HEK293T (cell line): ENCODE results near the gene SRD5A1.

Experiments
- CTCF ChIA-PET: fragments of 350-600 bp; formaldehyde crosslinking; extraction: SDS; loops from one replicate; lab custom pipeline; 2021; ENCODE audit warnings: antibody characterized with exemption, inconsistent platforms; lab: Yijun Ruan, JAX
- POLR2A ChIA-PET: fragments of 350-600 bp; formaldehyde crosslinking; extraction: SDS; loops from one replicate; lab custom pipeline; 2020; ENCODE audit warnings: antibody characterized with exemption, inconsistent platforms; lab: Yijun Ruan, JAX
- DNase-seq: peaks from one replicate; pipeline ENCODE4 v3.0.0; 2012; ENCODE audit warnings: mixed read lengths; ENCODE audit errors: extremely low spot score
- ARNT ChIP-seq: fragments of 450-650 bp; IDR thresholded peaks from 2 replicates; pipeline ENCODE4 v1.6.1; 2017; ENCODE audit warnings: mild to moderate bottlenecking
- BHLHE40 ChIP-seq: fragments of 450-650 bp; IDR thresholded peaks from 2 replicates; pipeline ENCODE4 v1.6.1; 2016; ENCODE audit warnings: mild to moderate bottlenecking, moderate library complexity, borderline replicate concordance
- CTBP1 ChIP-seq: fragments of 450-650 bp; IDR thresholded peaks from 2 replicates; pipeline ENCODE4 v1.6.1; 2016; ENCODE audit warnings: borderline replicate concordance
- ELF4 ChIP-seq: fragments of 450-650 bp; IDR thresholded peaks from 2 replicates; pipeline ENCODE4 v1.6.1; 2017; ENCODE audit warnings: antibody characterized with exemption
- FOXA1 ChIP-seq: fragments of 450-650 bp; IDR thresholded peaks from 2 replicates; pipeline ENCODE4 v1.6.1; 2016; ENCODE audit warnings: mild to moderate bottlenecking
- FOXK2 ChIP-seq: fragments of 450-650 bp; IDR thresholded peaks from 2 replicates; pipeline ENCODE4 v1.6.1; 2016; ENCODE audit warnings: mild to moderate bottlenecking
- FOXM1 ChIP-seq: fragments of 450-650 bp; IDR thresholded peaks from 2 replicates; pipeline ENCODE4 v1.6.1; 2017; ENCODE audit warnings: mild to moderate bottlenecking, borderline replicate concordance
- HDGF ChIP-seq: fragments of 450-650 bp; IDR thresholded peaks from 2 replicates; pipeline ENCODE4 v1.6.1; 2017; ENCODE audit warnings: antibody characterized with exemption, borderline replicate concordance
- L3MBTL2 ChIP-seq: fragments of 450-650 bp; conservative IDR thresholded peaks from 2 replicates; pipeline ENCODE4 v1.6.1; 2016; ENCODE audit warnings: mild to moderate bottlenecking
- LEF1 ChIP-seq: fragments of 450-650 bp; IDR thresholded peaks from 2 replicates; pipeline ENCODE4 v1.6.1; 2017; ENCODE audit warnings: mild to moderate bottlenecking, borderline replicate concordance
- NFRKB ChIP-seq: fragments of 450-650 bp; IDR thresholded peaks from 2 replicates; pipeline ENCODE4 v1.6.1; 2016; ENCODE audit warnings: mild to moderate bottlenecking, moderate library complexity
- PKNOX1 ChIP-seq: fragments of 450-650 bp; IDR thresholded peaks from 2 replicates; pipeline ENCODE4 v1.6.1; 2016
- SP1 ChIP-seq: fragments of 450-650 bp; IDR thresholded peaks from 2 replicates; pipeline ENCODE4 v1.6.1; 2017
- SUZ12 ChIP-seq: fragments of 450-650 bp; IDR thresholded peaks from 2 replicates; pipeline ENCODE4 v1.6.1; 2016; ENCODE audit warnings: mild to moderate bottlenecking
- TARDBP ChIP-seq: fragments of 450-650 bp; IDR thresholded peaks from 2 replicates; pipeline ENCODE4 v1.6.1; 2016
- ZNF384 ChIP-seq: fragments of 450-650 bp; IDR thresholded peaks from 2 replicates; pipeline ENCODE4 v1.6.1; 2016

The SRD5A1 gene

GRCh38 chr5:6718718-6719117 is 85.5 kb downstream of the SRD5A1 start:
- ChIA-PET POLR2A (interaction anchor here (1.3 kb wide), 1 partner anchor 86 kb away, joined by 5 read pairs; the partner anchor contains the start of genes NSUN2 and SRD5A1), CTCF (interaction anchor here (0.6 kb wide), 1 partner anchor 17 kb away, joined by 6 read pairs; no protein-coding TSS in a partner anchor)
- no peak for DNase-seq
- no peak for TF ChIP-seq L3MBTL2
- no peak for TF ChIP-seq ZNF384
- no peak for TF ChIP-seq LEF1
- TF ChIP-seq HDGF: no peak
- no peak for TF ChIP-seq ELF4
- TF ChIP-seq CTBP1: no peak
- TF ChIP-seq ARNT: no peak
- no peak for TF ChIP-seq FOXM1
- TF ChIP-seq TARDBP: no peak

DNA sequence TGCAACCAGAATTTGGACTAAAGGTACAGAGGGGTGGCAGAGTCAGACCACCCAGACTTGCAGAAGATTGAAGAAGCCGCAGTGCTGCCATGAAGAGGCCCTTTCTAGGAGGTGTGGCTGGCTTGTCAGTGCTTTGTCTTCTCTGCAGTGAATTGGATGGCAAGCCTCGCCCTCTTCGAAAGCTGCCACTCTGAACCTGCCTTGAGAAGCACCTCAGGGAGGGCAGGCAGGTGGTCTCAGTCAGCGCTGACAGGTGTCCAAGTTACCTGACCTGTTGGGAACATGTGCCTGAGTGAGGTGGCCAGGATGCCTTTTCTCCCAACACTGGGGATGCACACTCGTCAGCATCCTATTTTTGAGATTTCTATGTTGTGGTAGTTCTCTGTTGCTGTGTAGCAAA is 86.2 kb downstream of the SRD5A1 start:
- POLR2A ChIA-PET: no interaction called here
- CTCF ChIA-PET: no interaction called here
- TF ChIP-seq ELF4 (no peak), ARNT (no peak), LEF1 (no peak), TARDBP (no peak), PKNOX1 (no peak), ZNF384 (no peak), CTBP1 (no peak), L3MBTL2 (no peak), FOXK2 (no peak), SP1 (no peak), HDGF (no peak)
- no peak for DNase-seq

GRCh38 chr5:6719896-6720560 is 86.8 kb downstream of the SRD5A1 start:
- no peak for TF ChIP-seq NFRKB
- TF ChIP-seq PKNOX1: no peak
- TF ChIP-seq BHLHE40: no peak
- TF ChIP-seq FOXM1: no peak
- TF ChIP-seq HDGF: no peak
- TF ChIP-seq FOXA1: no peak
- TF ChIP-seq FOXK2: no peak
- TF ChIP-seq SUZ12: no peak
- no peak for TF ChIP-seq CTBP1
- no peak for TF ChIP-seq L3MBTL2
- no peak for TF ChIP-seq ARNT
- TF ChIP-seq ZNF384: no peak
- no peak for TF ChIP-seq SP1
- TF ChIP-seq TARDBP: no peak
- no peak for TF ChIP-seq ELF4
- CTCF ChIA-PET: no interaction called here
- DNase-seq: no peak
- POLR2A ChIA-PET: no interaction called here

- POLR2A ChIA-PET: no interaction called here
- CTCF ChIA-PET: no interaction called here
These were observed 87.3 kb downstream of the SRD5A1 start for GRCh38 chr5:6720561-6720921.

DNA sequence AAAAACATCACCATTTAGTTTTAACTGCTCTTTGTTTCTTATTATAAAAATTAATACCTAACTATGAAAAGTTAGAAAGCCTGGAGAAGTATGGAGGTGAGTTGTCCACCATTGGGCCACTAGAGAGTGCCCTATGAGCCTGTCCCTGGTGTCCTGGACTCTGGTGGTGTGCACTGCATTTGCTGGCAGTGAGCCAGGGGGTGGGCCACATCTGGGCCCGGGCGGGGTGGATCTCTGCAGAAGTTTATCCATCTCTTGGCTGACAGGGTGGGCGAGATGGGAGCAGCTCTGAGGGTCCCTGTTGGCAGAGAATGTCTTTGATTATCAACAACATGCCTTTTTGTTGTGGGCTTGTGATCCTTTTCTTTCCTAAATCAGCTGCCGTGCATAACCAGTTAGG is 88.2 kb downstream of the SRD5A1 start:
- no peak for TF ChIP-seq TARDBP
- TF ChIP-seq ZNF384: no peak
- TF ChIP-seq FOXK2: no peak
- TF ChIP-seq SP1: no peak
- TF ChIP-seq BHLHE40: no peak
- TF ChIP-seq CTBP1: no peak
- TF ChIP-seq HDGF: no peak
- ChIA-PET POLR2A (interaction anchor here (1.0 kb wide), 1 partner anchor 8 kb away, joined by 3 read pairs; the partner anchor contains the start of gene TENT4A), CTCF (no interaction called here)
- no peak for DNase-seq

More at GRCh38 chr5:6720561-6720921, 87.3 kb downstream of the SRD5A1 start:
- no peak for DNase-seq
- TF ChIP-seq L3MBTL2: no peak
- no peak for TF ChIP-seq BHLHE40
- no peak for TF ChIP-seq SP1

DNA sequence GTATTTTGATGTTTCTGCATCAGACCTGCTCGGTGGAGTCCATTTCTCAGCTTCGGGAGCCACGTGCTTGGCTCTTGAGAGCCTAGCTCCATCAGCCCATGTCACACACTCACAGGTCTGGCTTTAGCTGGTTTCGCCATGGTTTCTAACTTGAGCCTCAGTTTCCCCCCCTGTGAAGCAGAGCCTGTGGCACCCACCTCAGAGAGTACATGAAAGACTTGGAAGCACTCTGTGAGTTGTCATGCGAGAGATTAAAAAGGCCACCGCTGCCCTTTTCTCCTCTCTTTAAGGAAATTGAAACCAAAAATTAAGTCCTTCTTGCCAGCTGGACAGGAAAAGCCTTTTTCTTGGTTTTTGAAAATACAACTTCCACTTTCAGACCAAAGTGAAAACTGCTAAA is 88.8 kb downstream of the SRD5A1 start:
- POLR2A ChIA-PET: interaction anchor here (1.0 kb wide), 1 partner anchor 9 kb away, joined by 3 read pairs; the partner anchor contains the start of gene TENT4A

More for the DNA sequence above, 88.8 kb downstream of the SRD5A1 start:
- DNase-seq: no peak
- TF ChIP-seq ZNF384 (no peak), FOXM1 (no peak), ARNT (no peak), NFRKB (no peak), TARDBP (no peak), SUZ12 (no peak), HDGF (no peak)
- CTCF ChIA-PET: no interaction called here
